DND-41 (cell line): ENCODE data around the gene CDC37.

ENCODE experiments used
- CTCF ChIP-seq: IDR thresholded peaks from 2 replicates; pipeline ENCODE4 v1.5.1; 2012; ENCODE audit warnings: borderline replicate concordance, low read length, moderate library complexity, mild to moderate bottlenecking; ENCODE audit not compliant: poor library complexity, severe bottlenecking; ENCODE audit errors: extremely low read depth
- EZH2 ChIP-seq: IDR thresholded peaks from 3 replicates; pipeline ENCODE4 v1.6.1; 2012; ENCODE audit warnings: borderline replicate concordance, low read depth, mild to moderate bottlenecking, moderate library complexity, low read length, inconsistent platforms; ENCODE audit not compliant: severe bottlenecking

DNA sequence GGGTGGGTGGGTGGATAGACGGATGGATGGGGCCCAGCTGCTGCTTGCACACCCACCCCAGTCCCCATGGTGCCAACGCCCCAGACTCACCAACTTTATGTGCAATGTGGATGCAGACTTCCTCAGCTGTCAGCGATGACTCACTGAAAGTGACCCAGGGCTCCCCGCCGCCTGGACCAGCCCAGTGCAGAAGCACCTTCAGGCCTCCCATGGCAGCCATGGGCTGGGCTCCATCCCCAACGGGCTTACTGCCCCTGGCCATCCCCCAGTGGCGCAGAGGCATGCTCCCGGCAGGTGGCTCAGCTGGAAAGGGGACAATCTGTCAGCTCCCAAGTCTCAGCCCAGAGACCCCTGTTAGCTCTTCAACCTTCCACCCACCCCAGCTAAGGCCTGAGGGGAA is 25.2 kb downstream of the CDC37 start:
- no peak for TF ChIP-seq CTCF
- no peak for TF ChIP-seq EZH2
